Measurements from ENCODE around the gene DCHS2.

Gene DCHS2

GRCh38 chr4:154450966-154451365 is 40.6 kb downstream of the DCHS2 start:
- DNase-seq: no peak

GRCh38 chr4:154444958-154445357 is 46.6 kb downstream of the DCHS2 start:
- no peak for DNase-seq

GRCh38 chr4:154441982-154442381 is 49.6 kb downstream of the DCHS2 start:
- DNase-seq: no peak

GRCh38 chr4:154441124-154441523 is 50.5 kb downstream of the DCHS2 start:
- DNase-seq: no peak

- DNase-seq: no peak
Observed at GRCh38 chr4:154439224-154439623, 52.4 kb downstream of the DCHS2 start.

GRCh38 chr4:154435895-154436294 is 55.7 kb downstream of the DCHS2 start:
- DNase-seq: no peak

GRCh38 chr4:154433543-154433942 is 58.1 kb downstream of the DCHS2 start:
- DNase-seq: no peak

GRCh38 chr4:154429176-154429575 is 62.4 kb downstream of the DCHS2 start:
- DNase-seq: no peak

- no peak for DNase-seq
Observed at GRCh38 chr4:154427149-154427548, 64.5 kb downstream of the DCHS2 start.

- DNase-seq: no peak
Observed at GRCh38 chr4:154425514-154425913, 66.1 kb downstream of the DCHS2 start.

- no peak for DNase-seq
Observed at GRCh38 chr4:154424810-154425484, 66.7 kb downstream of the DCHS2 start.

- DNase-seq: no peak
Observed at GRCh38 chr4:154422152-154422551, 69.4 kb downstream of the DCHS2 start.

- DNase-seq: no peak
Observed at GRCh38 chr4:154421618-154422017, 70.0 kb downstream of the DCHS2 start.

GRCh38 chr4:154417373-154417673 is 74.3 kb downstream of the DCHS2 start:
- no peak for DNase-seq

- DNase-seq: peak; percentile 81
Observed at GRCh38 chr4:154416190-154416547, 75.4 kb downstream of the DCHS2 start.

- DNase-seq: no peak
Observed at GRCh38 chr4:154415313-154415712, 76.3 kb downstream of the DCHS2 start.

- no peak for DNase-seq
Observed at GRCh38 chr4:154414796-154415195, 76.8 kb downstream of the DCHS2 start.

GRCh38 chr4:154414371-154414770 is 77.2 kb downstream of the DCHS2 start:
- no peak for DNase-seq

- DNase-seq: no peak
Observed at GRCh38 chr4:154407443-154407842, 84.2 kb downstream of the DCHS2 start.

- DNase-seq: no peak
Observed at GRCh38 chr4:154406018-154406795, 85.4 kb downstream of the DCHS2 start.

GRCh38 chr4:154399259-154399974 is 92.2 kb downstream of the DCHS2 start:
- peak; percentile 46 for DNase-seq

GRCh38 chr4:154390324-154390723 is 101.3 kb downstream of the DCHS2 start:
- DNase-seq: no peak

GRCh38 chr4:154389148-154389547 is 102.5 kb downstream of the DCHS2 start:
- no peak for DNase-seq

GRCh38 chr4:154384012-154384411 is 107.6 kb downstream of the DCHS2 start:
- no peak for DNase-seq
